Smooth muscle cell (in vitro differentiated cells): Measurements from ENCODE around the gene NACC2. TPM values are rescaled to one million over a fixed set of nuclear protein-coding genes. Genes with fewer than 3 reads are reported as not detected.

Experiments
- DNase-seq: peaks from one replicate; lab custom pipeline; 2025; ENCODE audit not compliant: unreplicated experiment; lab: John Stamatoyannopoulos, UW
- H2AFZ ChIP-seq: fragments of 200-600 bp; sonication (generic); 2 replicates; pipeline ENCODE4 v1.6.0; 2016; ENCODE audit warnings: antibody characterized with exemption, low read depth, mild to moderate bottlenecking
- H3F3A ChIP-seq: fragments of 200-600 bp; sonication (generic); 2 replicates; pipeline ENCODE4 v1.6.0; 2017; ENCODE audit warnings: antibody characterized with exemption, low read depth
- H3K27ac ChIP-seq: fragments of 200-600 bp; sonication (generic); 2 replicates; pipeline ENCODE4 v1.5.1; 2016; ENCODE audit warnings: low read depth, mild to moderate bottlenecking
- H3K27me3 ChIP-seq: fragments of 200-600 bp; sonication (generic); 2 replicates; pipeline ENCODE4 v1.6.1; 2016; ENCODE audit warnings: low read depth, mild to moderate bottlenecking
- H3K36me3 ChIP-seq: fragments of 200-600 bp; sonication (generic); 2 replicates; pipeline ENCODE4 v1.5.1; 2016; ENCODE audit warnings: low read depth
- H3K4me1 ChIP-seq: fragments of 200-600 bp; sonication (generic); 2 replicates; pipeline ENCODE4 v1.5.1; 2016; ENCODE audit warnings: low read depth
- H3K4me2 ChIP-seq: fragments of 200-600 bp; sonication (generic); 2 replicates; pipeline ENCODE4 v1.6.0; 2016; ENCODE audit warnings: mild to moderate bottlenecking
- H3K4me3 ChIP-seq: fragments of 200-600 bp; sonication (generic); 2 replicates; pipeline ENCODE4 v1.5.1; 2016; ENCODE audit warnings: mild to moderate bottlenecking
- H3K79me2 ChIP-seq: fragments of 200-600 bp; sonication (generic); 2 replicates; pipeline ENCODE4 v1.6.0; 2016; ENCODE audit warnings: low read depth, mild to moderate bottlenecking
- H3K9ac ChIP-seq: fragments of 200-600 bp; sonication (generic); 2 replicates; pipeline ENCODE4 v1.6.0; 2016; ENCODE audit warnings: low read depth
- H3K9me3 ChIP-seq: fragments of 200-600 bp; sonication (generic); replicated peaks from 2 replicates; pipeline ENCODE4 v1.5.1; 2016; ENCODE audit warnings: low read depth
- H4K20me1 ChIP-seq: fragments of 200-600 bp; sonication (generic); 2 replicates; pipeline ENCODE4 v1.6.0; 2016; ENCODE audit warnings: low read depth
- WGBS: methylation state at CpG from one replicate; pipeline ENCODE4 v1.1.7; 2016; ENCODE audit warnings: low lambda C conversion rate; 5-methylcytosine and 5-hydroxymethylcytosine counted together
- polyA plus RNA-seq: library from polyadenylated mRNA; unstranded; fragments of >200 nt; fragmentation: Nextera tagmentation; extraction: Ambion mirVana; gene quantifications from 2 replicates; pipeline ENCODE4 v1.2.1, GENCODE V29; 2016
- total RNA-seq: library from RNA; depleted of rRNA; stranded (reverse); fragments of >200 nt; gene quantifications from 2 replicates; pipeline ENCODE4 v1.2.3, GENCODE V29; 2014
- TF ChIP-seq, protein P1 (sequence below): fragments of 200-600 bp; sonication (generic); IDR thresholded peaks from 2 replicates; pipeline ENCODE4 v1.5.1; 2017; ENCODE audit warnings: borderline replicate concordance, mild to moderate bottlenecking, antibody characterized with exemption; ENCODE audit not compliant: insufficient read depth, poor library complexity, severe bottlenecking

NACC2 gene
- total and polyA plus RNA-seq, 2 experiments from 2014 or later, result 6.7 to 8.8 TPM

DNA sequence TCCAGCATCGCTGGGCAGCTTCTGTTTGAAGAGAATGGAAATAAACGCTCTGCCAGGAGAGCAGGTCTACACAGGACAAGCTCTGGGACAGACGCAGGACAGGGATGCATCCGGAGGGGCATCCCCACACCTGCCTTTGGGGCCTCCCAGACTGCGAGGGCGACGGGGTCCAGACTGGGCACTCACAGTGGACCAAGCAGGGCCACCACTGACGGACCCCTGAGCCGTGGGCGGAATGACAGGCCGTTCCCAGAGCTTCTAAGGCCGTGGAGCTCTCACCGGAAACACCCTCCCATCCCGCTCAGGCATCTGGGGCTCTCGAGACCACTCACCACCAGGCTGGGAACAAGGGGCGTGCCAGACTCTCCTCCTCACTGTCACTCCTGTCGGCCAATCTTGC lies 34.1 kb upstream of the NACC2 start:
- Histone ChIP-seq H3K9ac (no peak overlapping the region), H2AFZ (no peak overlapping the region), H3K9me3 (no peaks in the 10 kb centered on the region), H3K4me3 (no peak overlapping the region), H3F3A (peaks cover 5% of the 10 kb centered on the region), H3K36me3 (no peaks in the 10 kb centered on the region), H4K20me1 (no peaks in the 10 kb centered on the region), H3K27me3 (peaks cover 9% of the 10 kb centered on the region), H3K4me2 (no peak overlapping the region), H3K4me1 (peaks cover 6% of the 10 kb centered on the region), H3K79me2 (no peaks in the 10 kb centered on the region), H3K27ac (no peak overlapping the region)
- TF ChIP-seq, protein P1, sequence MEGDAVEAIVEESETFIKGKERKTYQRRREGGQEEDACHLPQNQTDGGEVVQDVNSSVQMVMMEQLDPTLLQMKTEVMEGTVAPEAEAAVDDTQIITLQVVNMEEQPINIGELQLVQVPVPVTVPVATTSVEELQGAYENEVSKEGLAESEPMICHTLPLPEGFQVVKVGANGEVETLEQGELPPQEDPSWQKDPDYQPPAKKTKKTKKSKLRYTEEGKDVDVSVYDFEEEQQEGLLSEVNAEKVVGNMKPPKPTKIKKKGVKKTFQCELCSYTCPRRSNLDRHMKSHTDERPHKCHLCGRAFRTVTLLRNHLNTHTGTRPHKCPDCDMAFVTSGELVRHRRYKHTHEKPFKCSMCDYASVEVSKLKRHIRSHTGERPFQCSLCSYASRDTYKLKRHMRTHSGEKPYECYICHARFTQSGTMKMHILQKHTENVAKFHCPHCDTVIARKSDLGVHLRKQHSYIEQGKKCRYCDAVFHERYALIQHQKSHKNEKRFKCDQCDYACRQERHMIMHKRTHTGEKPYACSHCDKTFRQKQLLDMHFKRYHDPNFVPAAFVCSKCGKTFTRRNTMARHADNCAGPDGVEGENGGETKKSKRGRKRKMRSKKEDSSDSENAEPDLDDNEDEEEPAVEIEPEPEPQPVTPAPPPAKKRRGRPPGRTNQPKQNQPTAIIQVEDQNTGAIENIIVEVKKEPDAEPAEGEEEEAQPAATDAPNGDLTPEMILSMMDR, result no peak
- WGBS, result 83% methylated on average over 17 of the region's 17 CpGs
- no peak for DNase-seq

DNA sequence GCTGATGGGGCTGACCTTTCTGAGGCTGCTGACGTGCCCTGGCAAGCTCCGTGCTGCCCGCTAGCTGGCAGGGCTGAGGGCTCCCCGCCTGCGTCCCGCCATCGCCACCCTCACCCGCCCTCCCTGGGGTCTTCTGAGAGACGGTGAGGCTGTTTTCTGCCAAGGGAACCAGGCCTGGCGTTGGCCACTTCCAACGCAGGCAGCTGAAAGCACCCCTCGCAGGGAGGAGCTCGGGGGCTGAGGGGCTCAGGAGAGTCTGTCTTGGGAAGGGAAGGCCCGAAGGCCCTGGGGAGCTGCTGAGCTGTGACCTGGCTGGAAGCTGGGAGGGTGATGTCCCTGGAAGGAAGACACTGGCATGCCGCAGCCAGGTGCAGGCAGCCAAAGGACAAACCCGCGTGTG lies 33.3 kb upstream of the NACC2 start:
- TF ChIP-seq, protein P1, result no peak
- 93% methylated on average over 17 of the region's 17 CpGs for WGBS

DNA sequence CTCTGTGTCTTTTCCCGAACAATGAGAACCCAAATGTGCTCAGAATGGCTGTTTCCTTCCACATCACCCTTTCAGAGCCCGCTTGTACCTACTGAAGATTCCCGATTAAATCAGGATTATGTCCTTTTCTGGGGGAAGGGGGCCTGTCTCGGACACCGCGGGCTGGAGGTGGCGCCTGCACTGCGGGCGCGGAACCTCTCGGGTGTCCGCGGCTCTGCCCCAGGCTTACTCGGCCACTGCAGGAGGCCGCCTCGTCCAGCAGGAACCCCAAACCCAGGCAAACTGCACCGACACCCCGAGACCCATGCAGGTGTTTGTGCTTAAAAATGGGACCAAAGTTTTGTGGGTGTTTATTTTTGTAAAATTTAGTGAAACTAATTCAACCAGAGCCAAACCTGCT lies 32.2 kb upstream of the NACC2 start:
- no peaks in the 10 kb centered on the region for H3K36me3 ChIP-seq
- peaks cover 5% of the 10 kb centered on the region for H3F3A ChIP-seq
- no peak overlapping the region for H3K27ac ChIP-seq
- H3K27me3 ChIP-seq, result no peaks in the 10 kb centered on the region
- H3K4me3 ChIP-seq, result no peak overlapping the region
- TF ChIP-seq, protein P1, result no peak
- no peaks in the 10 kb centered on the region for H3K9me3 ChIP-seq
- H3K4me1 ChIP-seq, result no peaks in the 10 kb centered on the region
- 90% methylated on average over 18 of the region's 18 CpGs for WGBS
- no peaks in the 10 kb centered on the region for H3K79me2 ChIP-seq
- no peaks in the 10 kb centered on the region for H4K20me1 ChIP-seq
- H3K4me2 ChIP-seq, result no peak overlapping the region
- H3K9ac ChIP-seq, result no peak overlapping the region
- no peak overlapping the region for H2AFZ ChIP-seq
- DNase-seq, result no peak

More for the DNA sequence above, 33.3 kb upstream of the NACC2 start:
- peaks cover 5% of the 10 kb centered on the region for H3F3A ChIP-seq
- no peak overlapping the region for H3K27ac ChIP-seq
- H3K79me2 ChIP-seq, result no peaks in the 10 kb centered on the region
- no peak overlapping the region for H3K9ac ChIP-seq
- H3K36me3 ChIP-seq, result no peaks in the 10 kb centered on the region
- no peaks in the 10 kb centered on the region for H3K9me3 ChIP-seq
- H3K4me1 ChIP-seq, result peaks cover 2% of the 10 kb centered on the region
- H3K4me2 ChIP-seq, result no peak overlapping the region
- H2AFZ ChIP-seq, result no peak overlapping the region
- H3K27me3 ChIP-seq, result peaks cover 1% of the 10 kb centered on the region
- no peak for DNase-seq
- no peak overlapping the region for H3K4me3 ChIP-seq
- H4K20me1 ChIP-seq, result no peaks in the 10 kb centered on the region

DNA sequence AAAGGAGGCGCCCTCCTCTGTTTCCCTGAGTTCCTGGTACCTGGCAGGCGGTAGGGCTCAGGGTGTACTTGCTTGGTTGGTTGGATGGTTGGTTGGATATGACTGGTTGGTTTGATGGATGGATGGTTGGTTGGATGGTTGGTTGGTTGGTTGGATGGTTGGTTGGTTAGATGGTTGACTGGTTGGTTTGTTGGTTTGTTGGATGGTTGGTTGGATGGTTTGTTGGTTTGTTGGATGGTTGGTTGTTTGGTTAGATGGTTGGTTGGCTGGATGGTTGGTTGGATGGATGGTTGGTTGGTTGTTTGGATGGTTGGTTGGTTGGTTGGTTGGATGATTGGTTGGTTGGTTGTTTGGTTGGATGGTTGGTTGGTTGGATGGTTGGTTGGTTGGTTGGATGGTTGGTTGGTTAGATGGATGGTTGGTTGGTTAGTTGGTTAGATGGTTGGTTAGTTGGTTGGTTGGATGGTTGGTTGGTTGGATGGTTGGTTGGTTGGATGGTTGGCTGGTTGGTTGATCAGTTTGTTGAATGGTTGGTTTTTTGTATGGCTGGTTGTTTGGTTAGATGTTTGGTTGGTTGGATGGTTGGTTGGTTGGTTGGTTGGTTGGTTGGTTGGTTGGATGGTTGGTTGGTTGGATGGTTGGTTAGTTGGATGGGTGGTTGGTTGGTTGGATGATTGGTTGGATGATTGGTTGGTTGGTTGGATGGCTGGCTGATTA lies 30.0 kb upstream of the NACC2 start:
- H3K27me3 ChIP-seq, result no peaks in the 10 kb centered on the region
- no peak overlapping the region for H2AFZ ChIP-seq
- WGBS, result 99% methylated on average over 2 of the region's 2 CpGs

More for the DNA sequence above, 30.0 kb upstream of the NACC2 start:
- Histone ChIP-seq H4K20me1 (no peaks in the 10 kb centered on the region), H3F3A (no peaks in the 10 kb centered on the region), H3K27ac (no peak overlapping the region), H3K4me1 (peaks cover under 1% of the 10 kb centered on the region), H3K4me2 (no peak overlapping the region), H3K9ac (no peak overlapping the region), H3K79me2 (peaks cover 3% of the 10 kb centered on the region), H3K9me3 (no peaks in the 10 kb centered on the region), H3K4me3 (no peak overlapping the region), H3K36me3 (no peaks in the 10 kb centered on the region)
- DNase-seq, result no peak
- TF ChIP-seq, protein P1, result no peak
